NCI-H2081 treated with DMSO at 0.1 percent for 48 hours (cell line): ENCODE results near the gene SMC3.
A peak's percentile ranks its signal among the peaks of the same experiment; 100 is the strongest.
"Not testable (repeated sequence)": the region's sequence is repeated elsewhere in the genome, so short reads cannot be mapped to it uniquely, and the experiment has no call there.

Experiments
- DNase-seq: peaks from one replicate; lab custom pipeline; 2025; lab: John Stamatoyannopoulos, UW

The SMC3 gene

GRCh38 chr10:110567201-110568054, at the start of gene SMC3:
Gene SMC3, plus strand, starts transcription at chr10:110567695. Its CDS starts 122 bp downstream, at chr10:110567817.
- DNase-seq, result peak; percentile 81

GRCh38 chr10:110522365-110522988, 45.0 kb upstream of the SMC3 start:
- no peak for DNase-seq

- no peak for DNase-seq
Observed at GRCh38 chr10:110523736-110524135, 43.8 kb upstream of the SMC3 start.

GRCh38 chr10:110524179-110524858, 43.2 kb upstream of the SMC3 start:
- no peak for DNase-seq

GRCh38 chr10:110524859-110525232, 42.6 kb upstream of the SMC3 start:
- DNase-seq, result no peak

GRCh38 chr10:110525349-110526260, 41.9 kb upstream of the SMC3 start:
- DNase-seq, result no peak

GRCh38 chr10:110527731-110528171, 39.7 kb upstream of the SMC3 start:
- no peak for DNase-seq

GRCh38 chr10:110528224-110528996, 39.1 kb upstream of the SMC3 start:
- no peak for DNase-seq

- DNase-seq, result not testable (repeated sequence)
Observed at GRCh38 chr10:110528997-110529524, 38.4 kb upstream of the SMC3 start.

- DNase-seq, result no peak
Observed at GRCh38 chr10:110529596-110530011, 37.9 kb upstream of the SMC3 start.

- DNase-seq, result no peak
Observed at GRCh38 chr10:110530131-110530831, 37.2 kb upstream of the SMC3 start.

- DNase-seq, result no peak
Observed at GRCh38 chr10:110531687-110532086, 35.8 kb upstream of the SMC3 start.

GRCh38 chr10:110532628-110533027, 34.9 kb upstream of the SMC3 start:
- DNase-seq, result not testable (repeated sequence)

GRCh38 chr10:110533149-110533548, 34.3 kb upstream of the SMC3 start:
- DNase-seq, result no peak

GRCh38 chr10:110534571-110534970, 32.9 kb upstream of the SMC3 start:
- no peak for DNase-seq

GRCh38 chr10:110535958-110536891, 31.3 kb upstream of the SMC3 start:
- no peak for DNase-seq

GRCh38 chr10:110539091-110539490, 28.4 kb upstream of the SMC3 start:
- DNase-seq, result no peak

GRCh38 chr10:110540031-110540430, 27.5 kb upstream of the SMC3 start:
- no peak for DNase-seq
